HepG2 (cell line): ENCODE results near the gene TMUB1.

ENCODE experiments used
- CTCF ChIP-seq: sonication (generic); formaldehyde crosslinking; IDR thresholded peaks from 2 replicates; pipeline ENCODE4 v1.5.0; 2020; ENCODE audit warnings: mild to moderate bottlenecking, missing genetic modification reagents, moderate library complexity
- MEF2D ChIP-seq: sonication (generic); formaldehyde crosslinking; IDR thresholded peaks from 2 replicates; pipeline ENCODE4 v1.5.1; 2020; ENCODE audit warnings: mild to moderate bottlenecking, missing genetic modification reagents
- STAG1 ChIP-seq: sonication (generic); formaldehyde crosslinking; IDR thresholded peaks from 2 replicates; pipeline ENCODE4 v1.4.0; 2020; ENCODE audit warnings: missing genetic modification reagents
- ZNF354B ChIP-seq: sonication (generic); formaldehyde crosslinking; IDR thresholded peaks from 2 replicates; pipeline ENCODE4 v1.8.0; 2022; ENCODE audit warnings: mild to moderate bottlenecking, missing genetic modification reagents
- ZSCAN29 ChIP-seq: sonication (generic); formaldehyde crosslinking; conservative IDR thresholded peaks from 2 replicates; pipeline ENCODE4 v1.4.0; 2020; ENCODE audit warnings: mild to moderate bottlenecking, missing genetic modification reagents

- no peak for TF ChIP-seq MEF2D (CRISPR knock-in tag)
- TF ChIP-seq CTCF (CRISPR knock-in tag), result no peak
- no peak for TF ChIP-seq ZNF354B (CRISPR knock-in tag)
- no peak for TF ChIP-seq ZSCAN29 (CRISPR knock-in tag)
- no peak for TF ChIP-seq STAG1 (CRISPR knock-in tag)
Observed at GRCh38 chr7:151091988-151092387, 8.7 kb upstream of the TMUB1 start.
